Nephron progenitor cell (in vitro differentiated cells): ENCODE data around the gene KCNMB2.
A peak's percentile ranks its signal among the peaks of the same experiment; 100 is the strongest.

Experiments used
- DNase-seq: peaks from one replicate; pipeline ENCODE4 v3.0.0; 2021
- H3K27ac Mint-ChIP-seq: 2 replicates; pipeline ENCODE4 v1.8.0; 2021; ENCODE audit warnings: mild to moderate bottlenecking, moderate library complexity, mixed read lengths
- H3K27me3 Mint-ChIP-seq: 2 replicates; pipeline ENCODE4 v1.8.0; 2021; ENCODE audit warnings: mild to moderate bottlenecking, low read depth, mixed read lengths; ENCODE audit not compliant: poor library complexity
- H3K36me3 Mint-ChIP-seq: 2 replicates; pipeline ENCODE4 v1.8.0; 2021; ENCODE audit warnings: low read depth, mixed read lengths
- H3K4me1 Mint-ChIP-seq: 2 replicates; pipeline ENCODE4 v1.8.0; 2021; ENCODE audit warnings: mixed read lengths
- H3K4me3 Mint-ChIP-seq: 2 replicates; pipeline ENCODE4 v1.8.0; 2021; ENCODE audit warnings: mild to moderate bottlenecking, moderate library complexity, mixed read lengths
- H3K9me3 Mint-ChIP-seq: 2 replicates; pipeline ENCODE4 v1.8.0; 2021; ENCODE audit warnings: mild to moderate bottlenecking, moderate library complexity, mixed read lengths
- TF ChIP-seq, protein P1 (sequence below): fragments of 200-600 bp; sonication (generic); IDR thresholded peaks from 2 replicates; pipeline ENCODE4 v1.5.0; 2021; ENCODE audit warnings: antibody characterized with exemption

The KCNMB2 gene

DNA sequence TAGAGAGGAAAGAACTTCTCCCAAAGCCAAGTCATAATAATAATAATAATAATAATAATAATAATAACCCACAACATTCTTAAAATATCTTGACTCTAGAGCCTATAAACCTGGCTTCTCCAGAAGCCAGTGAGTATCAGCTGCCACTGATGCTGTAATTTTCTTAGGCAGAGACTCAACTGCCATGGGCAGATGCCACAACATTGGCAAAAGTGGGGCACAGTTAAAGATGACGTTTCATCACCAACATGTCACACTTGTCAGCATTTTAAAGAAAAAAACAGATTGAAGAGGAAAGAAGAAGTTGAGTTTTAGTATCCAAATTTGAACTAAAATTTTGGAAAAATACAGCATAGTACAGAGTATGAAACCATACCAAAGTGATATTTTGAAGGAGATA, 270.4 kb downstream of the KCNMB2 start:
- no peak for DNase-seq
- TF ChIP-seq, protein P1, sequence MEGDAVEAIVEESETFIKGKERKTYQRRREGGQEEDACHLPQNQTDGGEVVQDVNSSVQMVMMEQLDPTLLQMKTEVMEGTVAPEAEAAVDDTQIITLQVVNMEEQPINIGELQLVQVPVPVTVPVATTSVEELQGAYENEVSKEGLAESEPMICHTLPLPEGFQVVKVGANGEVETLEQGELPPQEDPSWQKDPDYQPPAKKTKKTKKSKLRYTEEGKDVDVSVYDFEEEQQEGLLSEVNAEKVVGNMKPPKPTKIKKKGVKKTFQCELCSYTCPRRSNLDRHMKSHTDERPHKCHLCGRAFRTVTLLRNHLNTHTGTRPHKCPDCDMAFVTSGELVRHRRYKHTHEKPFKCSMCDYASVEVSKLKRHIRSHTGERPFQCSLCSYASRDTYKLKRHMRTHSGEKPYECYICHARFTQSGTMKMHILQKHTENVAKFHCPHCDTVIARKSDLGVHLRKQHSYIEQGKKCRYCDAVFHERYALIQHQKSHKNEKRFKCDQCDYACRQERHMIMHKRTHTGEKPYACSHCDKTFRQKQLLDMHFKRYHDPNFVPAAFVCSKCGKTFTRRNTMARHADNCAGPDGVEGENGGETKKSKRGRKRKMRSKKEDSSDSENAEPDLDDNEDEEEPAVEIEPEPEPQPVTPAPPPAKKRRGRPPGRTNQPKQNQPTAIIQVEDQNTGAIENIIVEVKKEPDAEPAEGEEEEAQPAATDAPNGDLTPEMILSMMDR, result no peak
- Mint-ChIP-seq H3K9me3 (no peaks in the 10 kb centered on the region), H3K27ac (peak overlapping the region; percentile 17), H3K36me3 (no peaks in the 10 kb centered on the region), H3K4me3 (no peak overlapping the region), H3K27me3 (no peaks in the 10 kb centered on the region), H3K4me1 (peaks cover 4% of the 10 kb centered on the region)

DNA sequence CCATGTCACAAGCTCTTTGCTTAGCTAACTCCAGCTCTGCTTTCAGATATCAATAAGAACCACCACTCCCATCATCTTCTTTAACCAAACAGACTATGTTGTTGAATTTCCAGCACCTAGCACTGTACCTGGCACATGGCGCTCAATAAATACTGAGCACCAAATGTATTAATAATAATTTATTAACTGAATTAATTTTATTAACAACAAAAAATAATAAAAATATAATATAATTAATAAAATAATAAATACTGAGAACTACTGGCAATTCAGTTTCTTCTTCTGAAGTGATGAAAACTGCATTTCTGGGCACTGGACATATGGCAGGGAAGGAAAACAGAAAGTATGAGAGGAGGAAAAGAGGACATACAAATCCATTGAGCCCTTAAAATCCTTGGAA, 271.5 kb downstream of the KCNMB2 start:
- TF ChIP-seq, protein P1, result no peak
- no peak for DNase-seq
- H3K9me3 Mint-ChIP-seq, result no peaks in the 10 kb centered on the region
- H3K27ac Mint-ChIP-seq, result no peak overlapping the region
- H3K4me3 Mint-ChIP-seq, result no peak overlapping the region
- no peaks in the 10 kb centered on the region for H3K36me3 Mint-ChIP-seq
- no peaks in the 10 kb centered on the region for H3K27me3 Mint-ChIP-seq
- H3K4me1 Mint-ChIP-seq, result peaks cover 4% of the 10 kb centered on the region

DNA sequence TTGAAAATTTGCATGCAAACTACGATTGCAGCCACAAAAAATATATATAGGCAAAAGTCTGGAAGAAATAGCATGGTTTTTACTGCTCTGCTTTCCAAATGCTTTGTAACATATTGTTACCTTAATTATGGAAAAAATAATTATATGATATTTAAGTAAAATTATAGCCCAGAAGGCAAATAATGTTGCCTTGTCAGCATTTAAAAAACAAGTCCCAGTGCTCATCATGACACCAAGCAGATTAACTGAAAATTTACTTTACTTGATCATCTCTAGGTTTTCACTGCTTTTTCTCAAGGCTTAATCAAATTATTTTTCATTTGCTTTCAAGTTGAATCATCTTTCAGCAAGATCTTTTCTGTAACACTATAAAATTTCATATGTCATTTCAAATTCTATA, 272.5 kb downstream of the KCNMB2 start:
- Mint-ChIP-seq H3K27ac (no peak overlapping the region), H3K9me3 (no peaks in the 10 kb centered on the region), H3K4me1 (peaks cover 4% of the 10 kb centered on the region), H3K4me3 (no peak overlapping the region), H3K36me3 (no peaks in the 10 kb centered on the region), H3K27me3 (no peaks in the 10 kb centered on the region)
- TF ChIP-seq, protein P1, result no peak
- DNase-seq, result no peak

DNA sequence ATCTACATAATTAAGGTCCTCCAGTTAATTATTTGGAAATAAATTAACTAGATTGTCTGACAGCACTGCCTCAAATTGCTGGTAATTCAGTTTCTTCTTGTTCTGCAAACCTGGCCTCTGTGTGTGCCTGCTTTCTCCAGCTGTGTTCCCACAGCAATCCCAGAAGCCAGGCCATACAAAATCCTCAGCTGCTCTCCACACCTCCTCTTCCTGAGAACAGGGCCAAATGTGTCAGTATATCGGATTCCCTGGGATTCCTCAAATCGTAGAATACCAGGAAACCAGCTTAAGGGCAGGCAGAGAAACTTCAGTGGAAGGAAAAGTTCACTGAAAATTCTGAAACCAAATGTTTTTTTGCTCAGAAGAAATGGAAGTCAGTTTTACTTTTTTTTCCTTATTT, 273.9 kb downstream of the KCNMB2 start:
- Mint-ChIP-seq H3K9me3 (no peaks in the 10 kb centered on the region), H3K4me1 (peaks cover 4% of the 10 kb centered on the region), H3K4me3 (no peak overlapping the region), H3K27ac (no peak overlapping the region), H3K27me3 (no peaks in the 10 kb centered on the region), H3K36me3 (no peaks in the 10 kb centered on the region)
- TF ChIP-seq, protein P1, result no peak
- no peak for DNase-seq

DNA sequence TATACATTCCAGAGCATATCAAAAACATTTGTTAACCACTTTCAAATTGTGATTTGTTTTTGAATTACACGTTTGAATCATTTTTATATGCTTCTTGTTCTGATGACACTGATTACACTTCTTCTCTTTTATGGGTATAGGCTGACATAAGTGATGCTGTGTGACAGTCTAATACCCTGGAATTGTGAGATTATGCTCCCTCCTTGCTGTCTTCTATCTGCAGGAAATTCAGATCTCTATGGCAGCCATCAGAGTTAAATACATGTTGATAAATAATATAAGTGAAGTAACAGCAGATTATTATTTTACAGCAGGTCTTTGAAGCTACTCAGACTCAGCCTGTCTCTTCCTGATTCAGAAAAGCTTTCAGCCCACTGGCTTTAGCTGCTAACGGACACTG, 286.5 kb downstream of the KCNMB2 start:
- H3K27ac Mint-ChIP-seq, result no peak overlapping the region
- H3K4me1 Mint-ChIP-seq, result peaks cover 11% of the 10 kb centered on the region
- H3K27me3 Mint-ChIP-seq, result peaks cover 3% of the 10 kb centered on the region
- TF ChIP-seq, protein P1, result no peak
- H3K4me3 Mint-ChIP-seq, result no peak overlapping the region
- H3K36me3 Mint-ChIP-seq, result no peaks in the 10 kb centered on the region
- no peaks in the 10 kb centered on the region for H3K9me3 Mint-ChIP-seq
- DNase-seq, result no peak

DNA sequence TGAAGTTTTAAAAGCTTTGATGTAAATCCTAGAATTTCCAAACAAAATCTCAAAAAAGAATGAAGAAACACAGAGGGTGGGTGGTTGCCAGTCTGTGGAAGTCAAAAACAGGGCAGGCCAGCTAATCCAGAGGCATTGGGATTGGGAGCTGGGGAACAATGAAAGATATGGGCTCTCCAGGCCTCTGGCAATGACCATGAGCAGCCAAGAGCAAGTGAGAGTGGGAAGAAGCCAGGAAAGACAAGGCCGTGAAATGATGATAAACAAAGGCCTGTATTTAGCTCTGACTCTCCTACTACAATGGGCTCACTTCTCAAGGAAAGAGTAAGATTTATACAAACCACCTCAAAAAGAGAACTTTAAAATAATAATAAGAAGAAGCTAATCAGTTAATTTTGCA, 286.9 kb downstream of the KCNMB2 start:
- Mint-ChIP-seq H3K27ac (no peak overlapping the region), H3K4me3 (no peak overlapping the region), H3K4me1 (peaks cover 11% of the 10 kb centered on the region), H3K36me3 (no peaks in the 10 kb centered on the region), H3K9me3 (no peaks in the 10 kb centered on the region), H3K27me3 (peaks cover 3% of the 10 kb centered on the region)
- TF ChIP-seq, protein P1, result no peak
- no peak for DNase-seq
